HCT116 (cell line): ENCODE results near the gene VTN.

ENCODE experiments used
- ELF1 ChIP-seq: IDR thresholded peaks from 2 replicates; pipeline ENCODE4 v1.6.1; 2012; ENCODE audit warnings: low read depth, borderline replicate concordance
- EZH2phosphoT487 ChIP-seq: fragments of 200-600 bp; IDR thresholded peaks from 2 replicates; pipeline ENCODE4 v1.6.1; 2018; ENCODE audit warnings: antibody characterized with exemption, borderline replicate concordance
- MAX ChIP-seq: IDR thresholded peaks from 2 replicates; pipeline ENCODE4 v1.6.1; 2012
- POLR2A ChIP-seq: IDR thresholded peaks from 2 replicates; pipeline ENCODE4 v1.7.0; 2011; ENCODE audit warnings: borderline replicate concordance; ENCODE audit not compliant: insufficient read depth, insufficient read length; ENCODE audit errors: extremely low read depth
- POLR2AphosphoS5 ChIP-seq: IDR thresholded peaks from 2 replicates; pipeline ENCODE4 v1.6.1; 2011; ENCODE audit warnings: mild to moderate bottlenecking, low read depth, low read length, moderate library complexity
- REST ChIP-seq: IDR thresholded peaks from 2 replicates; pipeline ENCODE4 v1.6.1; 2012; ENCODE audit warnings: low read depth
- SIN3A ChIP-seq: IDR thresholded peaks from 2 replicates; pipeline ENCODE4 v1.6.1; 2012; ENCODE audit warnings: low read depth
- SP1 ChIP-seq: IDR thresholded peaks from 2 replicates; pipeline ENCODE4 v1.6.1; 2012; ENCODE audit warnings: low read depth
- TCF7L2 ChIP-seq: IDR thresholded peaks from 2 replicates; pipeline ENCODE4 v1.7.0; 2011; ENCODE audit warnings: borderline replicate concordance, inconsistent platforms; ENCODE audit not compliant: insufficient read depth, insufficient read length; ENCODE audit errors: extremely low read depth
- YY1 ChIP-seq: IDR thresholded peaks from 2 replicates; pipeline ENCODE4 v1.6.1; 2011; ENCODE audit warnings: low read length, low read depth, moderate library complexity, mild to moderate bottlenecking; ENCODE audit not compliant: insufficient replicate concordance; ENCODE audit errors: extremely low read depth
- ZBTB33 ChIP-seq: IDR thresholded peaks from 2 replicates; pipeline ENCODE4 v1.6.1; 2011; ENCODE audit warnings: mild to moderate bottlenecking, low read length, moderate library complexity; ENCODE audit not compliant: insufficient replicate concordance; ENCODE audit errors: extremely low read depth
- ZFX ChIP-seq: fragments of 450-650 bp; IDR thresholded peaks from 2 replicates; pipeline ENCODE4 v1.6.1; 2017
- TF ChIP-seq, protein P1 (sequence below), 3 experiments: fragments of 200-600 bp in 1 of 3; sonication (generic) in 1 of 3; IDR thresholded peaks in 2 of 3; conservative IDR thresholded peaks in 1 of 3; 2 replicates each; pipeline ENCODE4 v1.5.1; 2012 to 2017; ENCODE audit warnings: low read depth in 2 of 3, low read length in 2 of 3, antibody characterized with exemption in 1 of 3, borderline replicate concordance in 1 of 3, control low read depth in 1 of 3, mild to moderate bottlenecking in 1 of 3, mixed read lengths in 1 of 3, mixed run types in 1 of 3, moderate library complexity in 1 of 3; ENCODE audit not compliant: insufficient read depth in 1 of 3

DNA sequence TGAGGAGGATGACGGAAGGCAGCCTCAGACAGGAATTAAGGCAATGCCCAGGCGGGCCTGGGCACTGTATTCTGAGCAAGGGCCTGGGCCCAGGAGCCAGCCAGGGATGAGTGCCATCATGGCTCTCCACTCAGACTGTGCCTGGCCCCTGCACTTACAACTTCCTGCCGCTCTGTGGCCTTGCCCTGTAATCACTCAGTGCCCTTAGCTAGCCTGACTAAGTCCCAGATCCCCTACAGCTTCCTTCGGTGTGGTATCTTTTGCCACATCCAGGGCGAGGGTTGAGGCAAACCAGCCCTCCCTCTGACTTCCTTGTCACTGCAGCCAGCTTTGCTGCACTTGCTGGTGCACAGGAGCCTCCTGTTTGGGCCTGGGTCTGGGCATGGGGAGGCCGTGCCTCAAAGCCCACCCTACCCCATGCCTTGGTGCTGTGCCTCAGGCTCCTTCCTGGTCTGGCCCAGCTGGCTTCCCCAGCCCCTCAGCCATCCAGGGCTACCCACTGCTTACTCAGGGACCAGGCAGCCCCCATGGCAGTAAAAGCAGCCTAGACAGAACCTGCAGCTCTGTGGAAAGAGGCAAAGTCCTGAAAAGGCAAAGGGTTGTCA is 26.6 kb upstream of the VTN start:
- TF ChIP-seq, protein P1, sequence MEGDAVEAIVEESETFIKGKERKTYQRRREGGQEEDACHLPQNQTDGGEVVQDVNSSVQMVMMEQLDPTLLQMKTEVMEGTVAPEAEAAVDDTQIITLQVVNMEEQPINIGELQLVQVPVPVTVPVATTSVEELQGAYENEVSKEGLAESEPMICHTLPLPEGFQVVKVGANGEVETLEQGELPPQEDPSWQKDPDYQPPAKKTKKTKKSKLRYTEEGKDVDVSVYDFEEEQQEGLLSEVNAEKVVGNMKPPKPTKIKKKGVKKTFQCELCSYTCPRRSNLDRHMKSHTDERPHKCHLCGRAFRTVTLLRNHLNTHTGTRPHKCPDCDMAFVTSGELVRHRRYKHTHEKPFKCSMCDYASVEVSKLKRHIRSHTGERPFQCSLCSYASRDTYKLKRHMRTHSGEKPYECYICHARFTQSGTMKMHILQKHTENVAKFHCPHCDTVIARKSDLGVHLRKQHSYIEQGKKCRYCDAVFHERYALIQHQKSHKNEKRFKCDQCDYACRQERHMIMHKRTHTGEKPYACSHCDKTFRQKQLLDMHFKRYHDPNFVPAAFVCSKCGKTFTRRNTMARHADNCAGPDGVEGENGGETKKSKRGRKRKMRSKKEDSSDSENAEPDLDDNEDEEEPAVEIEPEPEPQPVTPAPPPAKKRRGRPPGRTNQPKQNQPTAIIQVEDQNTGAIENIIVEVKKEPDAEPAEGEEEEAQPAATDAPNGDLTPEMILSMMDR (IDR thresholded peaks at IDR 0.05 in 2 of 3, conservative IDR thresholded peaks at IDR 0.05 in 1 of 3; ENCODE audit: borderline replicate concordance in 1 of 3, insufficient read depth in 1 of 3, low read depth in 2 of 3, low read length in 2 of 3), result no peak
- TF ChIP-seq REST, result no peak
- TF ChIP-seq POLR2AphosphoS5, result no peak
- no peak for TF ChIP-seq TCF7L2
- TF ChIP-seq POLR2A, result no peak
- no peak for TF ChIP-seq SIN3A
- TF ChIP-seq EZH2phosphoT487, result no peak
- no peak for TF ChIP-seq YY1
- no peak for TF ChIP-seq MAX
- no peak for TF ChIP-seq ZFX
- no peak for TF ChIP-seq ELF1
- TF ChIP-seq SP1, result no peak
- no peak for TF ChIP-seq ZBTB33
